HG03095 (cell line): ENCODE measurements around the gene CIPC.

Experiments used
- ATAC-seq: cut with Tn5 transposase; IDR thresholded peaks from one replicate; pipeline ENCODE4 v1.9.1; 2021; ENCODE audit warnings: moderate library complexity; ENCODE audit not compliant: unreplicated experiment

The CIPC gene

DNA sequence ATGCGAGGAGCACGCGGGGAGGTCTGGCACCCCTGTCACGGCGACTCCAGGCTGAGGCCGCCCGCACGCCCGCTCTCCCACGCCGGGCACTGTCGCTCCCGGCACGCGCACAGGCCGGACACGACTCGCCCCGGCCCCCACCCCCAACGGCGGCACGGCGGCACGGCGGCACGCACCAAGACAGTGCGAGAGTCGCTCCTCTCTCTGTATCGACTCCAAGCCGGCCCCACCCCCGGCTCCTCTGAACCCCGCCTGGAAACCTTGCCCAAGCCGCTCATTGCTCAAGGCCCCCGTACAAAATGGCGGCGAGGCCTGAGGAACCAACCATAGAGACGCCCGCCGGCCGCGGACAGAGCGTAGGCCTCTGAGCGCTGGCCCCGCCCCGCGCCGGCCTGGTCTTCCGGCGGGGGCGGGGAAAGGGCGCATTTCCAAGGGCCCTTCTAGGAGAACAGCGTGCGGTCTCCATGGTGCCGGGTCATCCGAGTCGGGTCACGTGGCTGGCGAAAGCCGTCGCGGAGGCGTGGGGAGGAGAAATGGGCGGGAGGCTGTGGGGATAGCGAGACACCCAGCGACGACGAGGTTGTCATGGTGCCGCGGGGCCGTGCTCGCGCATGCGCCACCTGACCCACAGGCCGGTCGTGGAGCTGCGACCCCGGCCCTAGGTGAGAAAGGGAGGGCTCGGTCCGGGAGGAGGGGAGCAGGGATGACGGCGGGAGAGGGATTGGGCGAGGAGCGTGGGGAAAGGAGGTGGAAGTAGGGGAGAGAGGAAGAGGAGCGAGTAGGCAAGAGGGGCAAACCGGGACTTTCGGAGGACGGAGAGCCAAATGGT lies at the start of gene CIPC:
CIPC (plus strand) TSS at position 559 of the 829 bp plus-strand sequence. CDS start 7,451 bp downstream, outside the sequence.
- ATAC-seq, result peak; percentile 83

DNA sequence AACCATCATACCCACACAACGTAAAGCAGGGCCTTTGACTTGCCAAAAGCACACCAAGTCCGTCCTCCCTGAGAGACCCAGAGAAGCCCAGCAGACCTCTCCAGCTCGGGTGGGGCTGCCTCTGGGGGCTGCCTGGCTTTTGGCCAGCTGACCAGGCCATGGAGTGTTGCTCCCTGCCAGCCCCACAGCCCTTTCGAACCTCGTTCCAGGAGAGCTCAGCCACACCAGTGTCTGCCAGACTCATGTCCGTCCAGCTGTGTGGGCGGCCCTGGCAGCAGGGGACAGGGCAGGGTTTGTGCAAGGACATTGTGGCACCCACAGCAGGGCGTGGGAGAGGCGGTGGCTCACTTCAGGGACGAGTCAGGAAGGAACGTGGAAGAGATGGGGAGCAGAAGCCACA lies 46.9 kb upstream of the CIPC start:
- ATAC-seq, result no peak

DNA sequence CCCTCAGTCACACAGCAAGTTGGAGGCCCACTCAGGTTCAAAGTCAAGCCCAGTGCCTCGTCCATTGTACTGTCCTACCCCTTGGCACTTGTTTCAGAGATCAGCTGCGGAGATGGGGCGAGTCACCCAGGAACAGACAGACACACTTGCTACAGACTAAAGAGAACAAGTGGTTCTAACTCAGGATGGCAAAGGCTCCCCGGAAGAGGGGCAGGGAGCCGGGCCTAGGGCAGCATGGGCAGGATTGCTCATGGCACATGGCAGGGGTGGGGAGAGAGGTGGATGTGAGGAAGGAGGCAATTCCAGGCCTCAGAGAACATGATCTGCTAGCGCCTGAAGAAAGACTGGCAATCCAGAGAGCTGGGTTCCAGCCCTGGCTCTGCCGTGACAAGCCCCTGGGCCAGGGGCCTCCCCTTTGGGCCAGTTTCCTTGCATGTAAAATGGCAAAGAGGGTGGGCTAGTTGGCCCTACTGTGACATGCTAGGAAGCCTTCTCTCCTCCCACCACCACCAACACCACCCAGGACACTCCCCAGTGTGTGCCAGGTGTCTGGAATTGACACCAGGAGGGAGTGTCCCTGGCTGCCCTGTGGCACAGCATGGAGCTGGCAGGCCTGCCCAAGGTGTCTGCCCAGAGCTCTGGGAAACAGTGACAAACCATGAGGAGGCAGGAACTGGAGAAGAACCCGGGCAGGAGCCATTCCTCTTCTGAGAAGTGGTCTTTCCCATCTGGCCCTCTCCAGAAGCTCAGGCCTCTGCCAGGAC lies 45.6 kb upstream of the CIPC start:
- no peak for ATAC-seq

DNA sequence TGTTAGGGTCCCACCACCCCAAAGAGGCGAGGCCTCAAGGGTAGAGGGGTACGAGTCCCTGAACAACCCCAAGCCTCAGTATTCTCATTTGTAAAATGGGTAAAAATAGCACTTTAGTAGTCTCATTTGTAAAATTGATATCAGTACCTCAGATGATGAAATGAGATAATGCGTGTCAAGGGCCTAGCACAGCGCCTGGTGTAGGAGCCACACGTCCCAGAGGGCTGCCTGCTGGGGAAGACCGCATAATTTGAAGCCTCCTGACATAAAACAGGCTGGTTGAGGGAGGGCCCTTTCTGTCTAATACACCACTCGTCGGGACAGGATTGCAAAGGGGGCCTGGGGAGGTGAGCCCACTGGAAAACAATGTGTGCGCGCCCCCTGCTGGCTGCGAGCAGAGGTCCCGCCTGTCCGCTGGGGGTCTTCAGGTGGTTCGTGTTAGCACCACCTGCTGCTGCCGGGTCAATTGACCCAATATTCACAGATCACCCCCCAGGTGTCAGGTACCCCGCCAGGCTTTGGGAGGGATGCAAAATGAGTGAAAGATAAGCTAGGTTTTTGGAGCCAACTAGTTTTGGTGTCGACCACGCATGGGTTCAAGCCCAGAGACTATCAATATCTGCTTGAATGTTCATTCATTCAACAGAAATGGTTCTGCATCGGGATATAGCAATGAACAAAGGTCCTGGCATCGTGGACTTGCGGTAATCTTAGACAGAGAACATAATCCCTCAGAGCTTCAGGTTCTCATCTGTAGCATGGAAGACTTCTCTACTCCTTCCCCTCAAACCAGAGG lies 44.8 kb upstream of the CIPC start:
- no peak for ATAC-seq

DNA sequence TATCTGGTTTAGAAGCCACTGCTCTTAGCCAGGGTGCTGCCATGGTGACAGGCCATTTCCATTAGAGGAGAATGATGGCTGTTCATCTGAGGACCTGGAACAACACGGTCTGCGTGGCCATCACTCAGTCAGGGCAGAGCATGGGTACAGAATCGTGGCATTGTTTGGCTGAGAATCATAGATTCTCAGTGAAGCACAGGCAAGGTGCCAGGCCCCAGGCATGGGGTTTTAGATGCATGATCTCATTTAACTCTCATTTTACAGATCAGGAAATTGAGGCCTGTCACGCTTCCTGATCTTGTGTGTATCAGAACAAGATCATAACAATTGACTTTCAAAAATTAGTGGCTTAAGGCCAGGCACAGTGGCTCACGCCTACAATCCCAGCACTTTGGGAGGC lies 42.8 kb upstream of the CIPC start:
- ATAC-seq, result no peak

DNA sequence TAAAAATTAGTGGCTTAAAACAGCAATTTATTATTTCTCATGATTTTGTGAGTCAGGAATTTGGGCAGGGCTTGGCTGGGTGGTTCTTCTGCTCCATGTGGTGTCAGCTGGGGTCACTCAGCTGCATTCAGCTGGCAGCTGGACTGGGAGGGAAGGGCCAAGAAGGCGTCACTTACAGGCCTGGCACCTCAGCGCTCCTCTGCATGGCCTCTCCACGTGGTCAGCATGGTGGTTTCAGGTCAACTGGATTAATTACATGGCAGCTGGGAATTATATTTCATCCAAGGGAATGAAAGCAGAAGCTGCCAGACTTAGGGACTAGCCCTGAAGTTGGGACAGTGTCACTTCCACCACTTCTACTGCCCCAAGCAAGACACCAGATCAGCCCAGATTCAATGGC lies 42.1 kb upstream of the CIPC start:
- ATAC-seq, result no peak

DNA sequence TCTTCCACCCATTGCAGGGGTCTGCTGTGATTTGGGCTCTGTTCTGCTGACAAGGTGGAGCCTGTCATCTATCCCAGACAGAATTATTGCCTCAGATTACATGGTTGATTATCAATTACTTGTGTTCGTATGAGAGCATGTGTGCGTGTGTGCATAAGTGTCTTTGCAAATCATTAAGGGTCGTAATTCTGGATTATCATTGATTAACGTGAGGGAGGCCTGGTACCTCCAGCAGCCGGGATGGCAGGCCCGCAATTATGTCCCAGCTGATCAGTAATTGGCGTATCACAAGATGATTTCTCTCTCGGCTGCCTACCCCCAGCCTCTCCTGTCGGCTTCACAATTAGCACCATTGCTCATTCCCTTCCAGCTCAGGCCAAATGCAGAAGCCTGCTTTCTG lies 39.9 kb upstream of the CIPC start:
- ATAC-seq, result no peak

GRCh38 chr14:77058785-77059184 lies 39.3 kb upstream of the CIPC start:
- no peak for ATAC-seq

DNA sequence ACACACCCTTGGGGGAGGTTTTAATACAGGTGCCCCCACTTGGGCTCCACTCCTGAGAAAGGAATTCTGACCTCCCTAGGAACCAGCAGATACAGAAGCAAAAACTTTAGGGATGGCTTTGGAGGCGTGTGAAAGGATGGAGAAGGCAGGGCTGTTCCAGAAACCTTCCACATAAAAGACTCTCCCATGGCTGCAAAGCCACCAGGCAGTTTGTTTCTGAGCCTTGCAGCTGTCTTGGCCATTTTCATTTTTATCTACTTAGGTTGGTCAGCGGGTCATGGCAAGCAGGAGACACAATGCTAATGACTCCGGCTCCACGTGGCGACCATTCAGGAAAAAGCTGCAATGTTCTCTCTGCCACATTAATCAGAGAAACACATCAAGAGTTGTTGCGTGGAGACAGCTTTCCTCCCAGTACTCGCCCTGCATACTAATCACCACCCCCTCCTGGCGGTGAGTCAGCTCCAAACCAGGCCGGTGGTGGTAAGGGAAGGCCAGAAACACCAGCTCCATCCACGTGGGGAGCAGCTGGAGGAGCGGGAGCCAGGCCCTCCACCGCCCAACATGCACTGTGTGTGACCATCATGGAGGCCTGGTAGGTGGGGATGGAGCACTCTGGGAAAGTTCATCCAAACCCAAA lies 38.7 kb upstream of the CIPC start:
- ATAC-seq, result no peak

GRCh38 chr14:77061630-77062257 lies 36.3 kb upstream of the CIPC start:
- no peak for ATAC-seq

DNA sequence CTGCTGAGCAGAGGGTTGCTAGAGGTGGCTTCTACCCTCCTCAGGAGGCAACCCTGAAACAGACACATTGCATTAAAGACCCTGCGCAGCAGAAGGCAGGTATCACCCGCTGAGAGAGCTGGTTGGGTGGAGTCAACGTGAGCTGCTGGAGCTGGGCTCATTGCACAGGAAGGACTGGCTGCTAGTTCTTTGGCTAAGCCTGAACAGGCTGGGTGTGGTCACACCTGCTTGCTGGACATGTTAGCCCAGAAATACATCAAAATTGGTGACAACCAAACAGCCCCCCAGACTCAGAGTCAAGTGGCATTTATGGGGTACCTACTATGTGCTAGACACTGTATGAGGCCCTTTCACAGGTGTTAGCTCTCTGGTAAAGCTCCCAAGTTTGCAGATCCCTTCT lies 35.8 kb upstream of the CIPC start:
- ATAC-seq, result no peak

GRCh38 chr14:77063571-77064171 lies 34.4 kb upstream of the CIPC start:
- ATAC-seq, result no peak

- no peak for ATAC-seq
Measured at GRCh38 chr14:77064521-77065178, 33.4 kb upstream of the CIPC start.

GRCh38 chr14:77065851-77066577 lies 32.0 kb upstream of the CIPC start:
- ATAC-seq, result no peak

GRCh38 chr14:77066578-77067172 lies 31.4 kb upstream of the CIPC start:
- ATAC-seq, result no peak

DNA sequence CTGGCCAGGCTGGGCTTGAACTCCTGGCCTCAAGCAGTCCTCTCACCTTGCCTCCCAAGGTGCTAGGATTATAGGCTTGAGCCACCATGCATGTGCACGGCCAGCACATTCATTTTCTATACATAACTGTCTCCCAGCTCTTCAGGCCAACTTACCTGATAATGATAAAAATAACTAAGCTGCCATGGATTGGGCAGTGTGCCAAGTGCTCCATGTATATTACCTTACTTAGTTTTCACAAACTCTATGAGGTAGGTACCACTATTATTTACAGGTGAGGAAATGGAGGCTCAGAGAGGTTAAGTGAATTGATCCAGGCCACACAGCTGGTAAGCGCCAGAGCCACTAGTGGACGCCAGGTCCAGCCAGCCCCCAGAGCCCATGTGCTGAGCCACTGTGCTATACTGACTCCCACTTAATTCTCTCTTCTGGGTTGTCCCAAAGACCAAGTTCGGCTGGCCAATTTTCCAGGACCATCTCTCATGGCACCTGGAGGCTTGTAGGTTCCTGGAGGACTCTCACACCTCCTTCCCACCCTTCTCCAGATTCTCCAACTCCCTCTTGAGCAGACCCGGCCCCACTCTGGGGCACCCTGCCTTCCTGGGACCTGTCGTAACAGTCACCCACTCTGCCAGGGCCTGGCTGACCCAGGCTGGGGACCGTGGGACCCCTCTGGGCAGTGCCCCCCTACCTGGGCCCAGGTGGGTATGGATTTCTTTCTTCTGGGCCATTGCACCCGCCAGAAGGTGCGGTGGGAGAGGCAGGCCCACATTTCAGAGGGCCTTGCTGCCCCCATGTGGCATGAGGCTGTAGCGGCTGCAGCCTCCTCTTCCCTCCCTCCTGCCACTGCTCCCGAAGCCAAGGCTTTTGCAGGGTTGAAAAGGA lies 30.2 kb upstream of the CIPC start:
- ATAC-seq, result peak; percentile 47

DNA sequence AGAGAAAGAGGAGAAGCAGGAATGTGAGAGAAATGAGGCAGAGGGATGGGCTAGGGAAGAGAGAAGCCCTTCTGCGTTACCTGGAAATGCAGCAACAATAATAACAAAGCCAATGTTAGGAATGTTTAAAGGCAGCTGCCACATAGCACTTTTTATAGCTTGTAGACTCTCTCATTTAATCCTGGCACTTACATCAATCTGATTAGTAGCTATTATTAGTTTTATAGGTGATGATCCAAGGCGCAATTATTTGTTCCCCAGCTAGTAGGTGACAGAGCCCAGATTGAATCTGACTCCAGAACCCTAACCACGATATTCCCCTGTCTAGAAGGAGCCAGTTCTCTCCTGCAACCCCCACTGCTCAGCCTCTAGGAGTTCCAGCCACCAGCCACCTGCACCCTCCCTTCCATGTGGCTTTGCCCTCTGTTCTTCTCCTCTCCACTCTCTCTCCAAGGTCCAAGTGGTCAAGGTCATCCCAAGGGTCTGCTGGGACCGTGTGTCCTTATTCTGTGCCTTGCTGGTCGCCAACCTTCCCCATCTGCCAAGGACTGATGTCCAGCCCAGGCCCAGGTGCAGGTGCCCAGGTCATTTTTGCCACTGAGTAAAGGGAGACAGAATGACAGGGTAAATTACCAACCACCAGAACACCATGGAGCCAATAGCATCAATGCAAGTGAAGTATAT lies 29.4 kb upstream of the CIPC start:
- no peak for ATAC-seq
